Measurements from ENCODE around the gene EEF1AKMT3. TPM values are rescaled to one million over a fixed set of nuclear protein-coding genes. Genes with fewer than 3 reads are reported as not detected.

EEF1AKMT3 gene
- total RNA-seq, 1 donor = 8.3 TPM

DNA sequence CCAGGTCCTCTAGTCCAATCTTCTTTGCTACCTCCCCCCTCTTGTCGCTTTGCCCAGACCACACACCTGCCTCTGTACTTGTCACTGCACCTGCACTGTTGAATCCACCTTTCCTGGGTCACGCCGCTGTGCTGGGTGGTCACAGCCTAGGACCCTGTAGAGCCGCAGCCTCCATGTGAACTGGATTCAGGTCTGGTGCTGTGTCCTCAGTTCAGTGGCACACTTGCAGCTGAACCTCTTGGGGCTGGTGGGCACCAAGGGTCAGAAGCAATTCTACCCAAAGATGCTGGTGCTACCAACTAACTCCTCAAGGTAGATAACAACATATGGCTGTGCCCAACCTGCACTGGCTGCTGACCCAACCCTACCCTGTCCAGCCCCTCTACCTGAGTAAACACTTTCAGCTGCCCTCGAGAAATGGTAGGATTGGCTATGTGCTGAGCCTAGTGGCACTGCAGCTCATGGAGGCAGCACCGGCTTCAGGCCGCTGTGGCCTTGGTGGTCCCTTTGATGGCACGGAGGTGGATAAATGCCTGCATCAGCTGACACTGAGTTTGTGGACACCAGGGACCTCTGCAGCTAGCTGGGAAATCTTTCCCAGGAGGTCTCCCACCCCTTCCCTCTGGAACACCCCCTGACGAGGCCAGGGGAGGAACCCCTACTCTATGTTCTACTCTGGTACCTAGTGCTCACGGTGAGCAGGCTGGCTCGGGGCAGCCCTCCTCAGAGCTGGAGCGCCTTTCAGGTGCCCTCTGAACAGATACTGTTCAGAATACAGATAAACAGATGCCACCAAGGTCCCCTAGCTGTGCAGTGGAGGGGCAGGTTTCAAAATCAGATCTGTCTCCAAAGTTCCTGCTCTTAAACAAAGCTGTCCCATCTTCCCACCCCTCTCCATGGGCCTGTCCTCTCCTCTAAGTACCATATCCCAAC lies 48.1 kb upstream of the EEF1AKMT3 start:
- Histone ChIP-seq H2AFZ (ENCODE audit: low read length) (no peak overlapping the region), H3K79me2 (ENCODE audit: insufficient read depth, low read length) (no peaks in the 10 kb centered on the region), H3K4me1 (ENCODE audit: insufficient read depth, low read length) (peaks cover 4% of the 10 kb centered on the region), H3K9me3 (ENCODE audit: low read depth, low read length) (no peaks in the 10 kb centered on the region), H3K27ac (ENCODE audit: low read depth, low read length) (no peak overlapping the region), H3K4me3 (ENCODE audit: insufficient read depth, low read length) (no peak overlapping the region), H3K4me2 (ENCODE audit: insufficient read depth, low read length) (no peak overlapping the region), H3K27me3 (ENCODE audit: insufficient read depth, low read length) (peaks cover 5% of the 10 kb centered on the region), H4K20me1 (ENCODE audit: insufficient read depth, low read length) (peaks cover 2% of the 10 kb centered on the region), H3K36me3 (ENCODE audit: insufficient read depth, low read length) (peaks cover 6% of the 10 kb centered on the region)
- TF ChIP-seq, protein P1, sequence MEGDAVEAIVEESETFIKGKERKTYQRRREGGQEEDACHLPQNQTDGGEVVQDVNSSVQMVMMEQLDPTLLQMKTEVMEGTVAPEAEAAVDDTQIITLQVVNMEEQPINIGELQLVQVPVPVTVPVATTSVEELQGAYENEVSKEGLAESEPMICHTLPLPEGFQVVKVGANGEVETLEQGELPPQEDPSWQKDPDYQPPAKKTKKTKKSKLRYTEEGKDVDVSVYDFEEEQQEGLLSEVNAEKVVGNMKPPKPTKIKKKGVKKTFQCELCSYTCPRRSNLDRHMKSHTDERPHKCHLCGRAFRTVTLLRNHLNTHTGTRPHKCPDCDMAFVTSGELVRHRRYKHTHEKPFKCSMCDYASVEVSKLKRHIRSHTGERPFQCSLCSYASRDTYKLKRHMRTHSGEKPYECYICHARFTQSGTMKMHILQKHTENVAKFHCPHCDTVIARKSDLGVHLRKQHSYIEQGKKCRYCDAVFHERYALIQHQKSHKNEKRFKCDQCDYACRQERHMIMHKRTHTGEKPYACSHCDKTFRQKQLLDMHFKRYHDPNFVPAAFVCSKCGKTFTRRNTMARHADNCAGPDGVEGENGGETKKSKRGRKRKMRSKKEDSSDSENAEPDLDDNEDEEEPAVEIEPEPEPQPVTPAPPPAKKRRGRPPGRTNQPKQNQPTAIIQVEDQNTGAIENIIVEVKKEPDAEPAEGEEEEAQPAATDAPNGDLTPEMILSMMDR (IDR thresholded peaks at IDR 0.05; ENCODE audit: extremely low read depth, low read depth, low read length) = no peak
- peak; percentile 73 for DNase-seq (ENCODE audit: insufficient read length, low spot score, missing footprints)

DNA sequence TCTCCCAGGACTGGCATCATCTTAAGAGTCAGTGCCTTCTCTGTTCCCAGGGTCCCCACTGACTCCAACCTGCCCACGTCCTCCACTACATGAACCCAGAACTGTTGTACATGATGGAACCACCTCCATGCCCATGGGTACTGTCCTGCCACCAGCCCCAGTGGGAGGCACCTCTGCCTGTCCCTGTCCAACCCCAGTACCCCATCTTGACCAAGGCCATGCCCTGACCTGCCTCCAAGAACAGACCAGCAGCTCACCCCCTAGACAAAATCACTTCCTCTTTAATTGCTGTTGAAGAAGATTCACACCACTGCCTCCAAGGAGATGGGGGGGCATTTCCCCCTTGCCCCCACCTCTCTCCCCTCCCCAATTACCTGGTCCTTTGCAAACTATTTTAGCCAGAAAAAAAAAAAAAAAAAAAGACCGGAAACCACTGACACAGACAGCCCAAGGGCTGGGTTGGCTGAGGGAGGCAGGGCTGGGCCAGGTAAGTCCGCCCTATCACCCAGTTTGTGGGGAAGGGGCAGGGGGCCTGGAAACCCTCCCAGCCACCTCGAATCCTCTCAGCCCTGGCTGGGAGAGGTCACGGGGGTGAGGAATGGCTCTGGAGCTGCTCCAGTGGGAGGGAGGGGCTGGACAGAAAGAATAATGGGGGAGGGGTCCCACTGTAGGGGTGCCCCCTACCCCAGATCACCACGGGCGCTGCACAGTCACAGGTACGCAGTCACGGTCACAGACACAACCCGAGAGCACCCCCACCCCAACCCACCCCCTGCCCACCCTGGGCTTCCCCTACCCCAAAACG lies 47.3 kb upstream of the EEF1AKMT3 start:
- no peak overlapping the region for H3K4me3 ChIP-seq (ENCODE audit: insufficient read depth, low read length)
- DNase-seq (ENCODE audit: insufficient read length, low spot score, missing footprints) = peak; percentile 74
- no peaks in the 10 kb centered on the region for H3K9me3 ChIP-seq (ENCODE audit: low read depth, low read length)
- H3K27ac ChIP-seq (ENCODE audit: low read depth, low read length) = no peak overlapping the region
- H3K4me2 ChIP-seq (ENCODE audit: insufficient read depth, low read length) = no peak overlapping the region
- peaks cover 4% of the 10 kb centered on the region for H3K4me1 ChIP-seq (ENCODE audit: insufficient read depth, low read length)
- H4K20me1 ChIP-seq (ENCODE audit: insufficient read depth, low read length) = peaks cover 2% of the 10 kb centered on the region
- TF ChIP-seq, protein P1 (IDR thresholded peaks at IDR 0.05; ENCODE audit: extremely low read depth, low read depth, low read length) = no peak
- H2AFZ ChIP-seq (ENCODE audit: low read length) = no peak overlapping the region
- H3K79me2 ChIP-seq (ENCODE audit: insufficient read depth, low read length) = no peaks in the 10 kb centered on the region
- H3K27me3 ChIP-seq (ENCODE audit: insufficient read depth, low read length) = peaks cover 7% of the 10 kb centered on the region
- peaks cover 4% of the 10 kb centered on the region for H3K36me3 ChIP-seq (ENCODE audit: insufficient read depth, low read length)

DNA sequence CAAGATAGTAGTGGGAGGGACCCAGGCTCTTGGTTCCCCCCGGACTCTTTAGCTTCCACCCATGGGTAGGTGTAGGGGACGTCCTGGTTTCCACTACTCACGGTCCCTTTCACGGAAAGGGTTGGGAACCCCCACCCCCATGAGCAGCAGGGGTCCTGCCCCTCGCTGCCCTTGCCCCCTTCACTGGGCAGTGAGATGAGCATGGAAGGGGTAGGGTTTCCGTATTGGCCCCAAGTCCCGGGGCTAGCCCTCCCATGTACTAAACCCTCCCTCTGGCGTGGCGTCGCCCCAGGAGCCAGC lies 46.6 kb upstream of the EEF1AKMT3 start:
- Histone ChIP-seq H3K27ac (ENCODE audit: low read depth, low read length) (no peak overlapping the region), H3K4me1 (ENCODE audit: insufficient read depth, low read length) (peaks cover 4% of the 10 kb centered on the region), H3K9me3 (ENCODE audit: low read depth, low read length) (no peaks in the 10 kb centered on the region), H3K4me2 (ENCODE audit: insufficient read depth, low read length) (peak overlapping the region; percentile 88), H3K36me3 (ENCODE audit: insufficient read depth, low read length) (no peaks in the 10 kb centered on the region), H3K4me3 (ENCODE audit: insufficient read depth, low read length) (peak overlapping the region; percentile 83), H3K27me3 (ENCODE audit: insufficient read depth, low read length) (peaks cover 12% of the 10 kb centered on the region), H3K79me2 (ENCODE audit: insufficient read depth, low read length) (no peaks in the 10 kb centered on the region), H2AFZ (ENCODE audit: low read length) (peak overlapping the region; percentile 97), H4K20me1 (ENCODE audit: insufficient read depth, low read length) (peaks cover 2% of the 10 kb centered on the region)
- TF ChIP-seq, protein P1 (IDR thresholded peaks at IDR 0.05; ENCODE audit: extremely low read depth, low read depth, low read length) = no peak
- DNase-seq (ENCODE audit: insufficient read length, low spot score, missing footprints) = no peak
